ENCODE results near the gene SIPA1. TPM values are rescaled to one million over a fixed set of nuclear protein-coding genes. Genes with fewer than 3 reads are reported as not detected.

SIPA1 gene
- total RNA-seq, 1 donor from 2014 or later: 22.5 TPM

DNA sequence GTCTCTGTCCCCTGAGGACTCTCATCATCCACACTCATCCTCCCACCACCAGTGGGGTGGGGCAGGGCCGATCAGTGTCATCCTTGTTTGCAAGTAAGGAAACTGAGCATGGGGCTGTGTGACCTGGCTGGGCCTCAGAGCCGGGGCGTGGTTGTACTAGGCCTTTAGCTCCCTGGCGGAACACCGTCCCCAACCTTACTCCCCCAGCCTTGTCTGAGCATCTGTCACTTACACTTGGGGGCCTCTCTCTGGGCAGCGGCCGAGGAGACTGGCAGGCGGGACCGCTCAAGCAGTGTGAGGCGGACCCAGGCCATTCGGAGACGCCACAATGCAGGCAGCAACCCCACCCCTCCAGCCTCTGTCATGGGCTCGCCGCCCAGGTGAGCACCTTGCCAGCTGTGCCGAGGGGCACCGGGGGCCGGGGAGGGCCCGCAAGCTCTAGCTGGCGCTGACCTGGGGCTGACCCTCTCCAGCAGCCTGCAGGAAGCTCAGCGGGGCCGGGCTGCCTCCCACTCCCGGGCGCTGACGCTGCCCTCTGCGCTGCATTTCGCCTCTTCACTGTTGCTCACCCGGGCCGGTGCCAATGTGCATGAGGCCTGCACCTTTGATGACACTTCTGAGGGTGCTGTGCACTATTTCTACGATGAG is 18.5 kb upstream of the SIPA1 start:
- intact Hi-C loops (cut with DNase I): no loop called here
- DNase-seq (no peak), ATAC-seq (ENCODE audit: poor library complexity) (no peak)

DNA sequence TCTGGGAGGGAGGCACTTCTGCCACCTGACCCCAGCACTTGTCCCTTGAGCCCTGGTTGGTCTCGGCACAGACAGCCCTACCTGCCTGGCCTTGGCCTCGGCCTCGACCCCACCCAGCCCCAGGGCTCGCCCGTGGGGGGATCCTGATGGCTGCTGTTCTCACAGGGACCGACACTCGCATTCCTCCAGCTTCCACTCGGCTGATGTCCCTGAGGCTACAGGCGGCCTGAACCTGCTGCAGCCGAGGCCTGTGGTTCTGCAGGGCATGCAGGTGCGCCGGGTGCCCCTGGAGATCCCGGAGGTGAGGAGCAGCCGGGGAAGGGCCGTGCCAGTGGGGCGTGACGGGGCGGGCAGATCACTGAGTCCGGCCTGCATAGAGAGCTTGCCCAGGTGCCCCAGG is 17.2 kb upstream of the SIPA1 start:
- no peak for ATAC-seq (ENCODE audit: poor library complexity)
- intact Hi-C loops (cut with DNase I): loop anchor here (10.0 kb wide), 1 partner anchor 194 kb away; no protein-coding TSS in a partner anchor
- no peak for DNase-seq

DNA sequence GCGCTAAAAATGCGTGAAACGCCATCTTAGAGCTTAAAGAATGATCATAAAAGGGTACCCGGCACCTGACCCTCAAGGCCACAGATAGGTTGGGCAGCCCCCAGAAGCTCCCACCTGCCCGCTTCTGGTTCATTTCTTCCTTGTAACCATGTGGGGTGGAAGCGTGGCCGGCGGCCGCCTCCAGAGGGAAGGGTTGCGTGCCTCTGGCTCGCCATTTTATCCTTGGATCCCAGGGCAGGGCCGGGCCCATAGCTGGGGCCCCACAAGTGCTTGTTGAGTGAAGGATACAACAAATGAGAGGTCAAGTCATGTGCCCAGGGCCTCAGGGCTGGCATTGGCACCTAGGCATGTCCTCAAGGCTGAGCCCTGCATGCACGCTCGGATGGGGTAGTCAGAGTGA is 16.4 kb upstream of the SIPA1 start:
- intact Hi-C loops (cut with DNase I): loop anchor here (10.0 kb wide), 1 partner anchor 193 kb away; no protein-coding TSS in a partner anchor
- no peak for ATAC-seq (ENCODE audit: poor library complexity)
- no peak for DNase-seq

DNA sequence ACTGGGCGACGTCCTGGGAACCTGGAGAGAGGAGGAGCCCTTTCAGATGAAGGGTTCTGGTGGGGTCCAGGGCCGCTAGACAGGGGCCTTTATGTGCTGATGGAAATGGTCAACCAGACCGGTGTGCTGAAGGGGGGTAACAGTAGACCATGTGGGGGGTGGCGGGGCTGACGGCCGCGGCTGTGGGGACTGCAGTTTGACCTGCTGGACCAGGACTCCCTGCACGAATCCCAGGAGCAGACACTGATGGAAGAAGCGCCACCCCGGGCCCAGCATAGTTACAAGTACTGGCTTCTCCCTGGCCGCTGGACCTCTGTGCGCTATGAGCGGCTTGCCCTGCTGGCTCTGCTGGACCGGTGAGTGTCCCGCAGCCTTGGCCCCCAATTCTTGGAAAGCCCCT is 15.9 kb upstream of the SIPA1 start:
- DNase-seq (no peak), ATAC-seq (ENCODE audit: poor library complexity) (no peak)
- intact Hi-C loops (cut with DNase I): loop anchor here (10.0 kb wide), 1 partner anchor 193 kb away; no protein-coding TSS in a partner anchor

DNA sequence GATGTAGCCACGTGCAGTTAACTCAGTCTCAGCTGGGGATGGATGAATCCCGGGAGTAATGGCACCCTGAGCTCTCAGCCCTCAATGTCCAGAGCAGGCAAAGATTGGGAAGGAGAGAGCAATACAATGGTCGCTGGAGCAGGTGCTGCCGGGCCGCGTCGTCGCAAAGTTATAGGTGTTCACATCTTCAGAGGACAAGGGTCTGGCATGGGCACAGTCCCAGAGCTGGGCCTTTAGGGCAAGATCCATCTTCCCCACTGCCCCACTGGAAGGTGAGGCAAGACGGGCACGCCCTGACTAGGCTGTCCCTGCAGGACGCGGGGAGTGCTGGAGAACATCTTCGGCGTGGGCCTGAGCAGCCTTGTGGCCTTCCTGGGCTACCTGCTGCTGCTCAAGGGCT is 14.7 kb upstream of the SIPA1 start:
- DNase-seq: no peak
- ATAC-seq (ENCODE audit: poor library complexity): no peak
- intact Hi-C loops (cut with DNase I): loop anchor here (10.0 kb wide), 1 partner anchor 192 kb away; no protein-coding TSS in a partner anchor

DNA sequence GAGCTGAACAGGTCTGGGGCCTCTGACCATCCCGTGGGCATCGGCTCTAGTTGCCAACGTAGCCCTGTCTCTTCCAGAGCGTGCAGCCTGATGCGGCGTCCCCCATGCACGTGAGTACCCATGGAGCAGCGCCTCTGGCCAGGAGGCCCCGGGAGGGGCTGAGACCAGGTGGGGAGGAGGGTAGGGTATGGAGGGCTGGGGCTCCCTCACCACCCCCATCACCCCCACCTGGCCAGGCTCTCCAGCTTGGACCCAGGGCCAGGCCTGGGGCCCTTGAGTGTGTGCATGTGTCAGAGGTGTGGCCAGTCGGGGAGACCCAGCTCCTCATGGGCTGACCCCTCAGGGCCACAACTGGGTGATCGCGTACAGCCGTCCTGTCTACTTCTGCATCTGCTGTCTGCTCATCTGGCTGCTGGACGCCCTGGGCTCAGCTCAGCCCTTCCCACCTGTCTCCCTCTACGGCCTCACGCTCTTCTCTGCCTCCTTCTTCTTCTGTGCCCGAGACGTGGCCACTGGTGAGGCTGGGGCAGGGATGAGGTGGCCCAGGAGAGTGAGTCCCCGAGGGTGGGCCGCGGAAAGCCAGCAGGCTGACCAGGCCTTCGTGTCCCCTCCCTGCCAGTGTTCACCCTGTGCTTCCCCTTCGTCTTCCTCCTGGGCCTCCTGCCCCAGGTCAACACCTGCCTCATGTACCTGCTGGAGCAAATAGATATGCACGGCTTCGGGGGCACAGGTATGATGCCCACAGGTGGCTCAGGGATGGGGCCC is 13.9 kb upstream of the SIPA1 start:
- intact Hi-C loops (cut with DNase I): loop anchor here (10.0 kb wide), 1 partner anchor 191 kb away; no protein-coding TSS in a partner anchor
- no peak for ATAC-seq (ENCODE audit: poor library complexity)
- no peak for DNase-seq

DNA sequence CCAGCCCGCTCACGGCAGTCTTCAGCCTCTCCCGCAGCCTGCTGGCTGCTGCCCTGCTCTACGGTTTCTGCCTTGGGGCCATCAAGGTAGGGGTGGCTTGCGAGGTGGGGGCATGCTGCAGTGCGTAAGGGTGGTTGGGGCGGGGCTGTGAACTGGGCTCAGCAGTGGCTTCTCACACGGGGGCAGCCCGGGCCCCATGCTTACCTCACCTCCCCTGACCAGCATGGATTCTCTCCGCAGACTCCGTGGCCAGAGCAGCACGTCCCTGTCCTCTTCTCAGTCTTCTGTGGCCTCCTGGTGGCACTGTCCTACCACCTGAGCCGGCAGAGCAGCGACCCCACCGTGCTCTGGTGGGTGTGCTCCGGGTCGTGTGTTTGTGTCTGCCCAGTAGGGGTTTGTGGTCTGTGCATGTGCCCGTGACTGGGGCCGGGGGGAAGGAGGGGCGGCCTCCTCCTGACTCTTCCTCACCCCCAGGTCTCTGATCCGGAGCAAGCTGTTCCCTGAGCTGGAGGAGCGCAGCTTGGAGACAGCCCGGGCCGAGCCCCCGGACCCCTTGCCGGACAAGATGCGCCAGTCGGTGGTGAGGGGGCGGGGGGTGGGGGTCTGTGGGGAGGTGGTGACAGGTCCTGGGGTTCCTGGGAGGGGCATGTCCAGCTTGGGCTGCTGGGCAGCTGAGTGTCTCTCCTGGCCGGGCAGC is 12.8 kb upstream of the SIPA1 start:
- DNase-seq (no peak), ATAC-seq (ENCODE audit: poor library complexity) (no peak)
- intact Hi-C loops (cut with DNase I): loop anchor here (10.0 kb wide), 1 partner anchor 190 kb away; no protein-coding TSS in a partner anchor

DNA sequence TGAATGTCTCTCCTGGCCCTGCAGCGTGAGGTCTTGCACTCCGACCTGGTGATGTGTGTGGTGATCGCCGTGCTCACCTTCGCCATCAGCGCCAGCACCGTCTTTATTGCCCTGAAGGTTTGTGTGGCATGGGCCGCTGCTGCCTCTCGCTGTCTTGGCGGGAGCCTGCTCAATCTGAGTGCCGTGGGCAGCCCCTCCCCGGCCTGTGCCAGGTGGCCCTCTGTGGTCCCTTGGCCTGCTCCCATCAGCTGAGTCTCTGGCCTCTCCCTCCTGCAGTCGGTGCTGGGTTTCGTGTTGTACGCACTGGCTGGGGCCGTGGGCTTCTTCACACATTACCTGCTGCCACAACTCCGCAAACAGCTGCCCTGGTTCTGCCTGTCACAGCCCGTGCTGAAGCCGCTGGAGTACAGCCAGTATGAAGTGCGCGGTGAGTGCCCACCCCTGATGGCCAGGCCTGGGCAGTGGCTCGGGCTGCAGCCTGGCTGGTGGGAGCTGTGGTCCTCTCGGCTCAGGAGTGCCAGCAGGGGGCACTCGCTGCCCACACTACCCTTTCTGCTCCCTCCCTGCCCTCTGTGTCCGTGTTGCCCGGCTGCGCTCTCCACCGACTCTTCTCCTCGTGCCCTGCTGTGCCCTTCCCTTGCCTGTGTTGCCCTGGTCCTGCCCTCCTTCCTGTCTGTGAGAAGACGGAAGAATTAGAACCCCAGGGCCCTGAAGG is 12.1 kb upstream of the SIPA1 start:
- DNase-seq (peak; percentile 83), ATAC-seq (ENCODE audit: poor library complexity) (peak; percentile 85)
- intact Hi-C loops (cut with DNase I): loop anchor here (10.0 kb wide), 1 partner anchor 189 kb away; no protein-coding TSS in a partner anchor

DNA sequence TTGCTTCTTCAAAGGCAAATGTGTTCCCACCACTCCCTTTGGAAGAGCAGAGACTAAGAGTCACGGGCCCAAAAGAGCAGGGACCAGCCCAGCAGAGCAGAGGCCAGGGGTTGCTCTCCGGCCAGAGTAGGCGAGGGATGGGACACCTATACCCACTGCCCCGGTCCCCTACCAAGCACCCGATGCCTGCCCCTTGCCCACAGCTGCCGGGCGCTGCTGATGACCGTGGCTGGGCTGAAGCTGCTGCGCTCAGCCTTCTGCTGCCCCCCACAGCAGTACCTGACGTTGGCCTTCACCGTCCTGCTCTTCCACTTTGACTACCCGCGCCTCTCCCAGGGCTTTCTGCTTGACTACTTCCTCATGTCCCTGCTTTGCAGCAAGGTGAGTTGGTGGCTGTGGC is 10.7 kb upstream of the SIPA1 start:
- intact Hi-C loops (cut with DNase I): loop anchor here (10.0 kb wide), 1 partner anchor 188 kb away; no protein-coding TSS in a partner anchor
- ATAC-seq (ENCODE audit: poor library complexity) (no peak), DNase-seq (no peak)

DNA sequence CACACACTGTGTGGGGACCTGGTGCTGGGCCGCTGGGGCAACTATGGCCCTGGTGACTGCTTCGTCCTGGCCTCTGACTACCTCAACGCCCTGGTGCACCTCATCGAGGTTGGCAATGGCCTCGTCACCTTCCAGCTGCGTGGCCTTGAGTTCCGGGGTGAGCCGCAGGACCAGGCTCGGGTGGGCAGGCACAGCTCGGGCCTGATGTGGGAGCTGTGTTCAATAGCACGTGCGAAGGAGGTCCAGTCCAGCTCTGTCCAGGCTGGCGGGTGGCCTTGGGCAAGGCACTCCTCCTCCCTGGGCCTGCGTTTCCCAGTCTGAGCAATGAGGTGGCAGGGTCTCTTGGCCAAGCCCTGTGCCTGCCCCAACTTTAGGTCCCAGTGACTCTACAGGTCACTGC is 8.3 kb upstream of the SIPA1 start:
- ATAC-seq (ENCODE audit: poor library complexity): no peak
- intact Hi-C loops (cut with DNase I): loop anchor here (10.0 kb wide), 1 partner anchor 185 kb away; no protein-coding TSS in a partner anchor
- DNase-seq: no peak

DNA sequence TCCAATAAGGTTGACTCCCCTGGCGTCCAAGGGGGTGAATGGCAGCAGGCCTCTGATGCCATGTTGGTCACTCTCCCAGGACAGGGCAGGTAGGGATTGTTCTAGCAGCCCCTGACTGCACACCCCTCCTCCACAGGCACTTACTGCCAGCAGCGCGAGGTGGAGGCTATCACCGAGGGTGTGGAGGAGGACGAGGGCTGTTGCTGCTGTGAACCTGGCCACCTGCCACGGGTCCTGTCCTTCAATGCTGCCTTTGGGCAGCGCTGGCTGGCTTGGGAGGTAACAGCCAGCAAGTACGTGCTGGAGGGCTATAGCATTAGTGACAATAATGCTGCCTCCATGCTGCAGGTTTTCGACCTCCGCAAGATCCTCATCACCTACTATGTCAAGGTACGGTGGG is 7.7 kb upstream of the SIPA1 start:
- intact Hi-C loops (cut with DNase I): loop anchor here (10.0 kb wide), 1 partner anchor 75 kb away; no protein-coding TSS in a partner anchor
- DNase-seq (peak; percentile 73), ATAC-seq (ENCODE audit: poor library complexity) (peak; percentile 60)

DNA sequence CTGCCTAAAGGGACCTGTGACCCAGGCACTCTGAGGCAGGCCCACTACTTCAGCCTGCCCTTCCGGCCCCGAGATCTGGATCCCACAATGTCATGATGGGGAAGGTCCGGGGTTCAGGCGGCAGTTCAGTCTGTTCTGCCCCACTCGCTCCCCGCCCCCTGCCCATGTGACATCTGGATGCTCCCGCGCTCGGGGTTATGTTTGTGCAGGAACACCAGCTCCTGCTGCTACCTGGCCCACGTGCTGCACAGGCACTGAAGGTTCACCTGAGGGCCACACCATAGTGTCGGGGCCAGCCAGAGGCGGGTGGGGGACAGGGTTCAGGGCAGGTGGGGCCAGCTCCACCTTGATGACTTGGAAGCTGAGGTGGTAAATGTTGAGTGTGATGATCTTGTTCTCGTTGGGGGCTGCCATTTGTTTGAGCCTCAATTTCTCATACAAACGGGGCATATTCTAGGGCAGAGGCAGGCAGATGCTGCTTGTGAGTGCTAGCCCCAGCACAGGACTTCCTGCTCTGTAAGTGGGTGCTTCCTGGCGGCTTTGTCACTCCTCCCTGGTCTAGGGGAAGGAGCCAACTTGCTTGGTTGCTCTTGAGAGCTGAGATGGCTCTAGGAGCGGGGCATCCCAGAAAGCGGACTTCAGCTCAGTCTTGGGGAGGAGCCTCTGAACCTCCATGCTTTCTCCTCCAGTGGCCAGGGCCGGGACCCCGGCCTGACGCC is 4.4 kb upstream of the SIPA1 start:
- intact Hi-C loops (cut with DNase I): loop anchor here (10.0 kb wide), 1 partner anchor 71 kb away; no protein-coding TSS in a partner anchor
- ATAC-seq (ENCODE audit: poor library complexity) (no peak), DNase-seq (no peak)

DNA sequence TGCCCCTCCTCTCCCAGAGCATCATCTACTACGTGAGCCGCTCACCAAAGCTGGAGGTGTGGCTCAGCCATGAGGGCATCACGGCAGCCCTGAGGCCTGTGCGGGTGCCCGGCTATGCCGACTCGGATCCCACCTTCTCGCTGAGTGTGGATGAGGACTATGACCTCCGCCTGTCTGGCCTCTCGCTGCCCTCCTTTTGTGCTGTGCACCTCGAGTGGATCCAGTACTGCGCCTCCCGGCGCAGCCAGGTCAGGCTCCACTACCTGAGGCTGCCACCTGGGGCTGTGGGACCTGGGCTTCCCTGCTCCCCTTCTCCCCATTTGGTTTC is 3.8 kb upstream of the SIPA1 start:
- intact Hi-C loops (cut with DNase I): loop anchor here (10.0 kb wide), 1 partner anchor 71 kb away; no protein-coding TSS in a partner anchor
- no peak for ATAC-seq (ENCODE audit: poor library complexity)
- no peak for DNase-seq

DNA sequence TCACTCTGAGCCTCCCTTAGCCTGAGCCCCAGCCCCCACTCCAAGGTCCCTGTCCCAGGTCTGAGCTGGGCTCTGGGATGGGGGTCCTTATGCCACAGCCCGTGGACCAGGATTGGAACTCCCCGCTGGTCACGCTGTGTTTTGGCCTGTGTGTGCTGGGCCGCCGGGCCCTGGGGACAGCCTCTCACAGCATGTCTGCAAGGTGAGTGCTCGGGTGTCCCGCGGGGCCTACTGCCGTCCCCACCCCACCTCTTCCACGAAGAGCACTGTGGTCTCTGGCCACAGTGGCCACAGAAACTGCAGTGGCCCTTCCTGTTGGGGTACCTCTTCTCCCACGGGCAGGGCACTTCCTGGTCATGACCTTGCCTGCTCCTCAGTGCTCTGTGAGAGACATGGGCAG is 3.5 kb upstream of the SIPA1 start:
- intact Hi-C loops (cut with DNase I): loop anchor here (10.0 kb wide), 1 partner anchor 70 kb away; no protein-coding TSS in a partner anchor
- DNase-seq (no peak), ATAC-seq (ENCODE audit: poor library complexity) (no peak)

DNA sequence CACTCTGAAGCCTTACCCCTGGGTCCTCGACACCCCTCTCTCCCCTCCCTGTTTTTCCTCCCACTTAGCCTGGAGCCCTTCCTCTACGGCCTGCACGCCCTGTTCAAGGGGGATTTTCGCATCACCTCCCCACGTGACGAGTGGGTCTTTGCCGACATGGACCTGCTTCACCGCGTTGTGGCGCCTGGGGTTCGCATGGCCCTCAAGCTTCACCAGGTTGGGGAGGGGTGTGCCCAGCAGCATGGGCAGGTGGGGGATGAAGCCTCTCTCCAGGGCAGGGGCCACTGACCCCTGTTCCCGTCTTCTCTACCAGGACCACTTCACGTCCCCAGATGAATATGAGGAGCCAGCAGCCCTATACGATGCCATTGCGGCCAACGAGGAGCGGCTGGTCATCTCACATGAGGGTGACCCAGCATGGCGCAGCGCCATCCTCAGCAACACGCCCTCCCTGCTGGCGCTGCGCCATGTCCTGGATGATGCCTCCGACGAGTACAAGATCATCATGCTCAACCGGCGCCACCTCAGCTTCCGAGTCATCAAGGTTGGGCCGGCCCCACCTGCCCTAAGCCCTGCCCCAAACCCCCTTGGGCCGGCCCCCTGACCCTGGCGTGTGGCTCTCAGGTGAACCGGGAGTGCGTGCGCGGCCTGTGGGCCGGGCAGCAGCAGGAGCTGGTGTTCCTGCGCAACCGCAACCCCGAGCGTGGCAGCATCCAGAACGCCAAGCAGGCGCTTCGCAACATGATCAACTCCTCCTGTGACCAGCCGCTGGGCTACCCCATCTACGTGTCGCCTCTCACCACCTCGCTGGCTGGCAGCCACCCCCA is 2.8 kb upstream of the SIPA1 start:
- intact Hi-C loops (cut with DNase I): loop anchor here (10.0 kb wide), 1 partner anchor 70 kb away; no protein-coding TSS in a partner anchor
- ATAC-seq (ENCODE audit: poor library complexity) (no peak), DNase-seq (no peak)

DNA sequence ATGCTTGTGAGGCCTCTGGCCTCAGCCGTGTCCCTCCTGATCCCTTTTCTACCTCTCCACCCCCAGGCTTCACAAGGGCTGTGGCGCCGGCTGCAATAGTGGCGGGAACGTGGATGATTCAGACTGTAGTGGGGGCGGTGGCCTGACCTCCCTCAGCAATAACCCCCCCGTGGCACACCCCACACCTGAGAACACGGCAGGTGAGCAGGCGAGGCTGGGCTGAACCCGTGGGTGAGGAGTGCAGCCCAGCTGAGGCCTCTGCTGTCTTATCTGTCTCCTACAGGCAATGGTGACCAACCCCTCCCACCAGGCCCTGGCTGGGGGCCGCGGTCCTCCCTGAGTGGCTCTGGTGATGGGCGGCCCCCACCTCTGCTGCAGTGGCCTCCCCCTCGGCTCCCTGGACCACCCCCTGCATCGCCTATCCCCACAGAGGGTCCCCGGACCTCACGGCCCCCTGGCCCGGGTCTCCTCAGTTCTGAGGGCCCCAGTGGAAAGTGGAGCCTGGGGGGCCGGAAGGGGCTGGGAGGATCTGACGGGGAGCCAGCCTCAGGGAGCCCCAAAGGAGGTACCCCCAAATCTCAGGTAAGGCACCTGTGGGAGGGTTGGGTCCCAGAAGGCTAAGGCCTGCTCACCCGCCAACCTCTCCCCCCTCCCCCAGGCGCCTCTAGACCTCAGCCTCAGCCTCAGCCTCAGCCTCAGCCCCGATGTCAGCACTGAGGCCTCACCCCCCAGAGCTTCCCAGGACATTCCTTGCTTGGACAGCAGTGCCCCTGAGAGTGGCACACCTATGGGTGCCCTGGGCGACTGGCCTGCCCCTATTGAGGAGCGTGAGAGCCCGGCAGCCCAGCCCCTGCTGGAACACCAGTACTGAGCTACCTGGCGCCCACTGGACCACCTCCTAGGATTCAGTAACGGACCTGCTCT is 1.5 kb upstream of the SIPA1 start:
- DNase-seq (no peak), ATAC-seq (ENCODE audit: poor library complexity) (no peak)
- intact Hi-C loops (cut with DNase I): loop anchor here (10.0 kb wide), 1 partner anchor 68 kb away; no protein-coding TSS in a partner anchor

Measured in Right ventricle myocardium superior (tissue), 1 donor.